Measurements from ENCODE around the gene PATJ. TPM values are rescaled to one million over a fixed set of nuclear protein-coding genes. Genes with fewer than 3 reads are reported as not detected.

Gene PATJ
- total and polyA plus RNA-seq, 2 of the 13 experiments (the other 11 are each of a cell fraction or from before 2014, with no cell fraction given): 6.2 to 16.8 TPM

DNA sequence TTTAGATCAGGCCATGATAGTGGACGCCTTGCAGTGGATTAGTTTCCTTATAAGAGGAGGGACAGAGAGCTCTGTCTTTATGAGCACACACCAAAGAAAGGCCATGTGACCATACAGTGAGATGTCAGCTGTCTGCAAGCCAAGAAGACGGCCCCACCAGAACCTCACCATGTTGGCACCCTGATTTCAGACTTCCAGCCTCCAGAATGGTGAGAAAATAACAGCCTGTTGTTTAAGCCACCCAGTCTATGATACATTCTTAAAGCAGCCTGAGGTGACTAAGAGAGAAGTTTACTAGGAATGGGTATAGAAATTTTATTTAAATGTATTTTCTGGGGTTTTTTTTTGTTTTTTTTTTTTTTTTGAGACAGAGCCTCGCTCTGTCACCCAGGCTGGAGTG lies 481.9 kb downstream of the PATJ start:
- Histone ChIP-seq H3K27ac (ENCODE audit: extremely low read length, insufficient read depth, low read length) (no peak overlapping the region), H3K79me2 (ENCODE audit: insufficient read depth, low read length) (no peaks in the 10 kb centered on the region), H3K27me3 (ENCODE audit: control insufficient read depth in 1 of 2, insufficient read depth in 2 of 2, low read length in 2 of 2) (no peaks in the 10 kb centered on the region), H3K9ac (ENCODE audit: insufficient read depth, low read depth, low read length) (no peak overlapping the region), H3K4me2 (ENCODE audit: low read depth, low read length) (no peak overlapping the region), H2AFZ (ENCODE audit: low read length) (no peak overlapping the region), H3K4me1 (ENCODE audit: insufficient read depth, low read length) (peaks cover 17% of the 10 kb centered on the region), H3K36me3 (replicated peaks in 1 of 2; ENCODE audit: control insufficient read depth in 1 of 2, insufficient read depth in 2 of 2, low read length in 2 of 2) (no peaks in the 10 kb centered on the region), H4K20me1 (ENCODE audit: insufficient read depth, low read length) (no peaks in the 10 kb centered on the region), H3K9me3 (ENCODE audit: low read length) (no peaks in the 10 kb centered on the region), H3K4me3 (replicated peaks in 1 of 3; ENCODE audit: insufficient read depth in 1 of 3, low read depth in 2 of 3, low read length in 3 of 3) (no peak overlapping the region)
- FAIRE-seq: no peak
- BruUV-seq (replicated peaks): no TSS peak
- WGBS (ENCODE audit: low lambda C conversion rate): 45% methylated on average over 2 of the region's 3 CpGs
- POLR2A ChIA-PET: no interaction called here
- CTCF ChIA-PET (ENCODE audit: low intra/inter-chr PET ratio, low total read pairs): no interaction called here
- in situ Hi-C loops (cut with HindIII; ENCODE audit: extremely low pct_ligation_motif_present, low pct_unique_long_range_greater_than_20kb) (no loop called here), intact Hi-C loops (cut with micrococcal nuclease; ENCODE audit: unreplicated experiment) (no loop called here)
- no peak for DNase-seq (ENCODE audit: low spot score)
- TF ChIP-seq NFIB (CRISPR knock-in tag; IDR thresholded peaks at IDR 0.05; ENCODE audit: borderline replicate concordance) (no peak), PITX1 (CRISPR knock-in tag; IDR thresholded peaks at IDR 0.05) (no peak), TOE1 (CRISPR knock-in tag; IDR thresholded peaks at IDR 0.05) (no peak), SRF (IDR thresholded peaks at IDR 0.05; ENCODE audit: low read depth, low read length) (no peak), PLRG1 (conservative IDR thresholded peaks at IDR 0.05) (no peak)
- ATAC-seq: no peak

DNA sequence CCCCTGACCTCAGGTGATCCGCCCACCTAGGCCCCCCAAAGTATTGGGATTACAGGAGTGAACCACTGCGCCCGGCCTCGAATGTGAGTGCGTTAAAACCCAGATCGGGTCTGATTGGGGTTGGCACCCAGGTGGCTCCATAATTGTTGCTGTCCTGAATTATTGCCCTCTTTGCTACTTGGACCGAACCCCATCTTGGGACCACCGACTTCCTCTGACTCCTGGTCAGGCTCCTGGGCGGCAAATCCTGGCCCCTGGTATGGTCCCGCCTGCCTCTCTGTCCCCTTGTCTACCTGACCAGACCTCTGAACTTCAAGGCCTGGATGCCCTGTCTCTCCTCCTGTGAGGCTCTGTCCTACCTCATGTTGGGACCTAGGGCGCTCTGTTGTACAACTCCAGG lies 485.2 kb downstream of the PATJ start:
- WGBS (ENCODE audit: low lambda C conversion rate): 84% methylated on average over 10 of the region's 11 CpGs
- H3K9ac ChIP-seq (ENCODE audit: insufficient read depth, low read depth, low read length): no peak overlapping the region
- H3K27ac ChIP-seq (ENCODE audit: extremely low read length, insufficient read depth, low read length): no peak overlapping the region
- DNase-seq (ENCODE audit: low spot score) (no peak), FAIRE-seq (no peak), ATAC-seq (no peak; the same call in 2 of the 3 replicates)
- no peaks in the 10 kb centered on the region for H4K20me1 ChIP-seq (ENCODE audit: insufficient read depth, low read length)
- peak overlapping the region; percentile 74; the same call in 1 of the 2 replicates for H3K4me2 ChIP-seq (ENCODE audit: low read depth, low read length)
- CTCF ChIA-PET (ENCODE audit: low intra/inter-chr PET ratio, low total read pairs): no interaction called here
- H3K27me3 ChIP-seq (ENCODE audit: control insufficient read depth in 1 of 2, insufficient read depth in 2 of 2, low read length in 2 of 2): no peaks in the 10 kb centered on the region
- POLR2A ChIA-PET: interaction anchor here (0.6 kb wide), 1 partner anchor 10 kb away, joined by 3 read pairs; no protein-coding TSS in a partner anchor
- H3K36me3 ChIP-seq (replicated peaks in 1 of 2; ENCODE audit: control insufficient read depth in 1 of 2, insufficient read depth in 2 of 2, low read length in 2 of 2): no peaks in the 10 kb centered on the region
- H3K79me2 ChIP-seq (ENCODE audit: insufficient read depth, low read length): no peaks in the 10 kb centered on the region
- H3K4me1 ChIP-seq (ENCODE audit: insufficient read depth, low read length): peaks cover 45% of the 10 kb centered on the region
- TF ChIP-seq TEAD3 (CRISPR knock-in tag; optimal IDR thresholded peaks at IDR 0.05; ENCODE audit: borderline replicate concordance): no peak
- no peak for TF ChIP-seq ARID2 (CRISPR knock-in tag; IDR thresholded peaks at IDR 0.05; ENCODE audit: borderline replicate concordance)
- TF ChIP-seq HNRNPK (IDR thresholded peaks at IDR 0.05; ENCODE audit: low read depth, low read length, poor library complexity, severe bottlenecking): no peak
- H3K4me3 ChIP-seq (replicated peaks in 1 of 3; ENCODE audit: insufficient read depth in 1 of 3, low read depth in 2 of 3, low read length in 3 of 3): no peak overlapping the region
- no peaks in the 10 kb centered on the region for H3K9me3 ChIP-seq (ENCODE audit: low read length)
- in situ Hi-C loops (cut with HindIII; ENCODE audit: extremely low pct_ligation_motif_present, low pct_unique_long_range_greater_than_20kb) (no loop called here), intact Hi-C loops (cut with micrococcal nuclease; ENCODE audit: unreplicated experiment) (no loop called here)
- no TSS peak for BruUV-seq (replicated peaks)
- H2AFZ ChIP-seq (ENCODE audit: low read length): no peak overlapping the region

Small RNA genes within 50 kb of the gene (microRNA-seq; reads per million reads assigned to microRNA genes)
- not detected for gene MIR3116-1
- gene MIR3116-2: not detected

Small RNA genes within 50 kb of the gene (small RNA-seq; reads per million reads assigned to genes)
- gene LAMTOR5P1 (ENCODE audit: insufficient read depth in 2 of 3, insufficient read length in 3 of 3, low read depth in 2 of 3, low replicate concordance in 1 of 3) (0 reads per million in 3 experiments), gene MIR3116-1 (ENCODE audit: insufficient read depth in 2 of 3, insufficient read length in 3 of 3, low read depth in 2 of 3, low replicate concordance in 1 of 3) (0 reads per million in 3 experiments), gene RN7SL180P (ENCODE audit: insufficient read depth in 2 of 3, insufficient read length in 3 of 3, low read depth in 2 of 3, low replicate concordance in 1 of 3) (0 reads per million in 3 experiments), gene RNU6-1177P (ENCODE audit: insufficient read depth in 2 of 3, insufficient read length in 3 of 3, low read depth in 2 of 3, low replicate concordance in 1 of 3) (0 reads per million in 3 experiments), gene RNU6-414P (ENCODE audit: insufficient read depth in 2 of 3, insufficient read length in 3 of 3, low read depth in 2 of 3, low replicate concordance in 1 of 3) (0 reads per million in 3 experiments)

Other genes starting within 250 kb of the PATJ start
- gene TM2D1, start 17.3 kb upstream of the PATJ start, total RNA-seq (2016; rRNA removed; fragmentation: Illumina TruSeq; extraction: Trizol): 13.6 and 26.6 TPM in 2 replicates
- 49.0 and 49.2 TPM in 2 replicates for gene TM2D1, start 17.3 kb upstream of the PATJ start, polyA plus RNA-seq (2011; rRNA removed)